ENCODE results near the gene ANKLE1. TPM values are rescaled to one million over a fixed set of nuclear protein-coding genes. Genes with fewer than 3 reads are reported as not detected.

Gene ANKLE1
- total and polyA plus RNA-seq, 10 of the 15 experiments (the other 5 are each of a cell fraction or from before 2014, with no cell fraction given), result 2.2 to 17.9 (median 10.9) TPM

DNA sequence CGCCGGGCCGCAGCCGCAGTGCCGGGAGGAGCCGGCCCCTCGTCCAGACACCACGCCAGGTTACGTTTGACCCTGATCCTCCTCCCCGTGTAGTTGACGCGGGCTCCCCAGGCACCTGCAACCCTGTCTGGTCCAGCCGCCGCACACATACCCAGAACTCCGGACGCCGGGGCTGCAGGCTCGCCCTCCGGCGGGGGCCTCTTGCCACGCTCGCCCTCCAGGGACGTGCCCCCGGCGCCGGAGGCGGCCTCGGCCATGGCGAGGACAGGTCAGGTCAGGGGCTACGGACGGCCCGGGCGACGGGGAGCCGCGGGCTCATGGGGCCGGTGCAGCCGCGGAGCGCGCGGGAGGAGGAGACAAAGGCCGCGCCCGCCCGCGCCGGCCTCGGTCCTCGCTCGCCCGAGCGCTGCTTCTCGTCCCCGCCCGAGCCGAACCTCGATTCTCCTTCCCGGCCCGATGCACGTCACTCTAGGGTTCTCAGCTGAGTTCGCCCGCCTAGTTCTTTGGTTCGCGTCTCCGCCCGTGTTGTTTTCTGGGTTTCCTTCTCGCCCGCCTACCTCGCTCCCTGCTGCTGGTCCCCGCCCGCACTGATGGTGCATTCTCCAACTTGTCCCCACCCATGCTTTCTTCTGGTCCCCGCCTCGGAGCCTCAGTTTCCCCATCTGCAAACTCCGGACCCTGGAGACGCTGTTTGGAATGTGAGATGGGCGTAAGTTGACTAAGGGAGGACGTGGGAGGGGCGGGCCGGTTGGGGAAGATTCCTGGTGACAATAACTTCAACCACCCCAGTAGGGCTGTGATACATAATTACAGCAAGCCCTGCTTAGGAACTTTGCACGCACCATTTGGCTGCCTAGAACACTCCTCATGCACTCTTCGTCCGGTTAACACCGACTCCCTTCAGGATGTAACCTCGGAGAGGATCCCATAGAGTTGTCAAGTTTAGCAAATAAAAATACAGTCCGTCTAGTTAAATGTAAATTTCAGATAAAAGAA, 53.0 kb downstream of the ANKLE1 start, which contains the start of gene ANO8:
ANO8 (minus strand) TSS at position 442 of the 996 bp plus-strand sequence; CDS start at position 257, 185 bp downstream.
- in situ Hi-C loops (cut with MboI), result no loop called here
- RAD21 ChIA-PET (ENCODE audit: unreplicated experiment), result interaction anchor here (1.3 to 2.7 kb wide), 5 partner anchors 25 to 269 kb away, joined by 3 to 9 read pairs (median 7); partner anchors contain the start of gene DDA1
- Histone ChIP-seq H3K9ac (ENCODE audit: control insufficient read depth, insufficient read depth, low read length) (peak within 1 kb of the TSS; percentile 60; the same call in 1 of the 2 replicates), H3K27me3 (replicated peaks in 1 of 2; ENCODE audit: control insufficient read depth in 2 of 2, insufficient read depth in 2 of 2, low read length in 1 of 2) (no peaks in the 10 kb centered on the region; a peak in 1 of 4 replicates), H2AFZ (ENCODE audit: control insufficient read depth, low read depth, low read length) (peak within 1 kb of the TSS; percentile 77), H3K27ac (ENCODE audit: control insufficient read depth, insufficient read depth) (peak within 1 kb of the TSS; percentile 52), H3K4me2 (ENCODE audit: control insufficient read depth, insufficient read depth) (peak within 1 kb of the TSS; percentile 83), H3K4me3 (peak within 1 kb of the TSS; percentile 80), H3K9me3 (replicated peaks; ENCODE audit: control insufficient read depth, insufficient read depth, low read length) (no peaks in the 10 kb centered on the region; the same call in 2 of the 3 replicates), H4K20me1 (ENCODE audit: control insufficient read depth, insufficient read depth) (no peaks in the 10 kb centered on the region), H3K79me2 (ENCODE audit: control insufficient read depth, insufficient read depth, low read length) (peaks cover 6% of the 10 kb centered on the region), H3K36me3 (ENCODE audit: control insufficient read depth in 2 of 2, insufficient read depth in 2 of 2, low read length in 1 of 2) (no peaks in the 10 kb centered on the region; a peak in 1 of 4 replicates), H3K4me1 (ENCODE audit: control insufficient read depth, insufficient read depth, low read length) (peaks cover 21% of the 10 kb centered on the region)
- SMC1A ChIA-PET (ENCODE audit: uncharacterized antibody, unreplicated experiment), result interaction anchor here (0.6 to 1.7 kb wide), 7 partner anchors 10 to 68 kb away, joined by 3 to 8 read pairs (median 4); partner anchors contain the start of genes ABHD8, BABAM1, DDA1 and MRPL34
- FAIRE-seq (peak; percentile 85), ATAC-seq (peak; percentile 74), DNase-seq (ENCODE audit: low read depth, low spot score) (peak; percentile 82)
- intact Hi-C loops (cut with micrococcal nuclease; ENCODE audit: unreplicated experiment), result loop anchor here (1.0 to 5.0 kb wide), 2 partner anchors 25 to 42 kb away; partner anchors contain the start of gene DDA1
- POLR2A ChIA-PET, result interaction anchor here (0.6 to 4.4 kb wide), 9 partner anchors 25 to 670 kb away, joined by 3 to 24 read pairs (median 6); partner anchors contain the start of genes ABHD8, BABAM1, DDA1 and MVB12A
- CTCF ChIA-PET, result interaction anchor here (0.6 to 2.4 kb wide), 11 partner anchors 10 to 57 kb away, joined by 3 to 16 read pairs (median 4); partner anchors contain the start of genes DDA1 and MRPL34
- WGBS (ENCODE audit: insufficient coverage, insufficient replicate concordance, low lambda C conversion rate, missing lambda C conversion rate), result 3% methylated on average over 76 of the region's 86 CpGs
- no TSS peak for BruUV-seq (replicated peaks)
- TF ChIP-seq NR2F1 (conservative IDR thresholded peaks at IDR 0.05) (peak; percentile 80), YBX1 (IDR thresholded peaks at IDR 0.05) (no peak), BACH1 (IDR thresholded peaks at IDR 0.05; ENCODE audit: borderline replicate concordance) (peak; percentile 84), KLF5 (IDR thresholded peaks at IDR 0.05; ENCODE audit: partially characterized antibody) (peak; percentile 75), CBFB (IDR thresholded peaks at IDR 0.05; ENCODE audit: low read depth) (peak; percentile 54; the same call in 1 of the 2 replicates), FOXK2 (IDR thresholded peaks at IDR 0.05) (no peak), NFYA (IDR thresholded peaks at IDR 0.05; ENCODE audit: borderline replicate concordance, low read depth, low read length) (no peak), ESRRA (IDR thresholded peaks at IDR 0.05; ENCODE audit: low read length) (no peak), ZNF207 (IDR thresholded peaks at IDR 0.05; ENCODE audit: borderline replicate concordance) (no peak), CBX5 (IDR thresholded peaks at IDR 0.05; ENCODE audit: low read depth) (no peak), BCL11A (IDR thresholded peaks at IDR 0.05; ENCODE audit: low read depth, low read length) (0 out of 2 replicates have a peak, but pooled peaks have one; percentile 17), SREBF2 (IDR thresholded peaks at IDR 0.05; ENCODE audit: low read length) (peak; percentile 17; the same call in 1 of the 2 replicates), BHLHE40 (IDR thresholded peaks at IDR 0.05; ENCODE audit: borderline replicate concordance in 1 of 2, low read depth in 2 of 2, low read length in 1 of 2) (peak; percentile 43 to 80; a peak in 2 of 4 replicates), CREM (IDR thresholded peaks at IDR 0.05; ENCODE audit: low read depth) (peak; percentile 91), EP300 (IDR thresholded peaks at IDR 0.05; ENCODE audit: borderline replicate concordance in 1 of 2, control insufficient read depth in 1 of 2, low read depth in 2 of 2, low read length in 2 of 2) (no peak)
- TF ChIP-seq, protein P1, sequence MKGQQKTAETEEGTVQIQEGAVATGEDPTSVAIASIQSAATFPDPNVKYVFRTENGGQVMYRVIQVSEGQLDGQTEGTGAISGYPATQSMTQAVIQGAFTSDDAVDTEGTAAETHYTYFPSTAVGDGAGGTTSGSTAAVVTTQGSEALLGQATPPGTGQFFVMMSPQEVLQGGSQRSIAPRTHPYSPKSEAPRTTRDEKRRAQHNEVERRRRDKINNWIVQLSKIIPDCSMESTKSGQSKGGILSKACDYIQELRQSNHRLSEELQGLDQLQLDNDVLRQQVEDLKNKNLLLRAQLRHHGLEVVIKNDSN (IDR thresholded peaks at IDR 0.05; ENCODE audit: borderline replicate concordance, extremely low read length, insufficient read depth, low read depth, low read length), result no peak
- TF ChIP-seq, protein P2, sequence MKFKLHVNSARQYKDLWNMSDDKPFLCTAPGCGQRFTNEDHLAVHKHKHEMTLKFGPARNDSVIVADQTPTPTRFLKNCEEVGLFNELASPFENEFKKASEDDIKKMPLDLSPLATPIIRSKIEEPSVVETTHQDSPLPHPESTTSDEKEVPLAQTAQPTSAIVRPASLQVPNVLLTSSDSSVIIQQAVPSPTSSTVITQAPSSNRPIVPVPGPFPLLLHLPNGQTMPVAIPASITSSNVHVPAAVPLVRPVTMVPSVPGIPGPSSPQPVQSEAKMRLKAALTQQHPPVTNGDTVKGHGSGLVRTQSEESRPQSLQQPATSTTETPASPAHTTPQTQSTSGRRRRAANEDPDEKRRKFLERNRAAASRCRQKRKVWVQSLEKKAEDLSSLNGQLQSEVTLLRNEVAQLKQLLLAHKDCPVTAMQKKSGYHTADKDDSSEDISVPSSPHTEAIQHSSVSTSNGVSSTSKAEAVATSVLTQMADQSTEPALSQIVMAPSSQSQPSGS (IDR thresholded peaks at IDR 0.05; ENCODE audit: low read length), result no peak
- TF ChIP-seq, protein P3, sequence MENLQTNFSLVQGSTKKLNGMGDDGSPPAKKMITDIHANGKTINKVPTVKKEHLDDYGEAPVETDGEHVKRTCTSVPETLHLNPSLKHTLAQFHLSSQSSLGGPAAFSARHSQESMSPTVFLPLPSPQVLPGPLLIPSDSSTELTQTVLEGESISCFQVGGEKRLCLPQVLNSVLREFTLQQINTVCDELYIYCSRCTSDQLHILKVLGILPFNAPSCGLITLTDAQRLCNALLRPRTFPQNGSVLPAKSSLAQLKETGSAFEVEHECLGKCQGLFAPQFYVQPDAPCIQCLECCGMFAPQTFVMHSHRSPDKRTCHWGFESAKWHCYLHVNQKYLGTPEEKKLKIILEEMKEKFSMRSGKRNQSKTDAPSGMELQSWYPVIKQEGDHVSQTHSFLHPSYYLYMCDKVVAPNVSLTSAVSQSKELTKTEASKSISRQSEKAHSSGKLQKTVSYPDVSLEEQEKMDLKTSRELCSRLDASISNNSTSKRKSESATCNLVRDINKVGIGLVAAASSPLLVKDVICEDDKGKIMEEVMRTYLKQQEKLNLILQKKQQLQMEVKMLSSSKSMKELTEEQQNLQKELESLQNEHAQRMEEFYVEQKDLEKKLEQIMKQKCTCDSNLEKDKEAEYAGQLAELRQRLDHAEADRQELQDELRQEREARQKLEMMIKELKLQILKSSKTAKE (IDR thresholded peaks at IDR 0.05; ENCODE audit: low read depth, poor library complexity, severe bottlenecking), result no peak

Measured in GM12878 (cell line).